RPMI7951 (cell line): Measurements from ENCODE around the gene GUCY1A2. TPM values are rescaled to one million over a fixed set of nuclear protein-coding genes. Genes with fewer than 3 reads are reported as not detected.

Experiments used
- DNase-seq: peaks from one replicate; pipeline ENCODE4 v3.0.0-alpha.2; 2012; ENCODE audit warnings: low read depth
- total RNA-seq: library from RNA; depleted of rRNA; stranded (reverse); fragments of >200 nt; shearing (Covaris generic); gene quantifications from 2 replicates; pipeline ENCODE4 v1.2.3, GENCODE V29; 2014

The GUCY1A2 gene
- total RNA-seq, 1 experiment from 2014 or later: 0.24 TPM

DNA sequence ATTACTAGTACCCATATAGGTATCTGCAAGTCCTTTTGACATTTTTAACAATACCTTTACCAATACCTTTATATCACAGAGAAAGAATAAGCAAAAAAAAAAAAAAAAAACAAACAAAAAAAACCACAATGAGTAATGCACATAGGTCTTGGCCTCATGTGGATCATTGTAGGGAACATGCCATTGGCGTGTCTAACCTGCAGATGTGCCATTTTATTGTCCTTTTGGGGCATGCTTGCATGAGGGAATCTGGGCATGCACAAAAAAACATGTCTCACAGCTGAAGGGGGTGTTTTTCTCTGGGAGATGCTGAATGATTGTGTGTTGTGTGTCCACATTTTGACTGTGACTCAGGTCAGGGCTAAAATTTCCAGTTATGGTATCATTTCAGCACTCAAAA lies 361.6 kb downstream of the GUCY1A2 start:
- peak; percentile 58 for DNase-seq

DNA sequence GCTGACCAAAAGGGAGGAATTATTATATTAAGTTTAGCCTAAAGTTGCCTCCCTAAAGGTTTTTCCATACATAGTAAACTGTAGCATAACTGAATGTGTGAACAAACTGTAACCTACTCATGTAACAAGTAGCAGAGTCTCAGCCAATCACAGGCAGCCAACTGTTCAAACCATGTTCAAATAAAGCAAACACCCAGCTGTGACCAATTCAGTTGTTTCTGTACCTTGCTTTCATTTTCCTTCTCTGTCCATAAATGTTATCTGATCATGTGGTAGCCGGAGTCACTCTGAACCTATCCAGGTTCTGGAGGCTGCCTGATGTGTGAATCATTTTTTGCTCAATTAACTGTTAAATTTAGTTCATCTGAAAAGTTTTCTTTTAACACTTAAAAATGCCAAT lies 373.5 kb downstream of the GUCY1A2 start:
- peak; percentile 62 for DNase-seq

DNA sequence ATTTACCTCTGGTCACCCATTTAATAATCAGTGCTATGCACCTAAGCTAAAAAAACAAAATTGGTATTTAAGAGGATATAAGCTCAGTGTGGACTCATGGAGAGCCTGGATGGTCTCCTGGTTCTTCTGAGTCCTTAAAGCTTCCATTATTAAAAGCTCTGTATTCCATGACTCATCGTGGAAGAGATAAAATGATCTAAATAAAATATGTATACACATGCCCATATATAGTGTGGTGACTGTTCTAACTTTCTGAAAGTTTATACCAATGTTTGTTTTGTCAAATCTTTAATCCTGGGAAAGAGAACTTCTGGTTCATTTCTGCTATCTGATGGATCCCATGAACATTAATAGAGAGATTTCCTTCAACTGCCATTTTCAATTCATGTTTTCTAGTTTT lies 375.9 kb downstream of the GUCY1A2 start:
- DNase-seq: no peak

DNA sequence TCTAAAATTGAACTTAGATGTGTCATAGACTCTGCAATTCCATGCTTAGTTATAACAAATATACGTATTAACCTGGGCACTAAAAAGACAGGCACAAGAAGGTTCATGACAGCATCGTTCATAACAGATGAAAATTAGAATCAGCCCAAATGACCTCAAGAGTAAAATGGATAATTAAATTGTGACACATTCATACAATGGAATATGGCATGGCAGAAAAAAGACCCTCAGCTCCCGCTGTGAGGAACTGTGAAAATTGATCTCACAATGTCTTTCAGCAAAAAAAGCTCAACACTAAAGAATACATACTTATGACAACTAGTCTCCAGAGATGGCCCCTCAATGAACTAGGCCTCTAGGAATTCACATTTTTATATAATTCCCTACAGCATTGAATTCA lies 386.0 kb downstream of the GUCY1A2 start:
- DNase-seq: no peak

DNA sequence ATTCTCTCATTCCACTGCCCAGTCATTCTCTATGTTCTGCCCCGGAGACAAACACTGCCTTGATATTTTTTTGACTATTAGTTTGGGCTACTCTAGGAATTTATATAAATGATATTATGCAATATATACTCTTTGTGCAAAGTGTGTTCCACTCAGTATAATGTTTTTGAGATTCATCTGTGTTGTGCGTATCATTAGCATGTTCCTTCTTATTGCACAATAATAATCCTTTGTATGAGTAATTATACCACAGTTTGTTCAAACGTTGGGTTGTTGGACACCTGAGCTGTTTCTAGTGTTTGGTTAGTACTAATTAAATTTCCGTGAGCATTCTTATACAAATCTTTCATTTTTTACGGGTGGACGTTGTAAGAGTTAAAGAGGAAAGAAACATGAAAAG lies 390.6 kb downstream of the GUCY1A2 start:
- DNase-seq: no peak

DNA sequence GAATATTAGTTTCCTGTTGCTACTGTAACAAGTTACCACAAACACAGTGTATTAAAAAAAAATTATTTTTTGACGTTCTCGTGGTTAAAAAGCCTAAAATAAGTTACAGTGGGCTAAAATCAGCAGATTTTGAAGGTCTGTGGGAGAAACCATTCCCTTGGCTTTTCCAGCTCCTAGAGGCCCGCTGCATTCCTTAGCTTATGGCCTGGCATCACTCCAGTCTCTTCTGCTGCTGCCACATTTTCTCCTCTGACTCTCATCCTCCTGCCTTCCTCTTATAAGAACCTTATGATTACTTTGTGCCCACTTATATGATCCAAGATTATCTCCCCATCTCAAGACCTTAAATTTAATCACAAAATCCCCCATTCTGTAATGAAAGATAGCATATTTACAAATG lies 392.7 kb downstream of the GUCY1A2 start:
- peak; percentile 22 for DNase-seq

DNA sequence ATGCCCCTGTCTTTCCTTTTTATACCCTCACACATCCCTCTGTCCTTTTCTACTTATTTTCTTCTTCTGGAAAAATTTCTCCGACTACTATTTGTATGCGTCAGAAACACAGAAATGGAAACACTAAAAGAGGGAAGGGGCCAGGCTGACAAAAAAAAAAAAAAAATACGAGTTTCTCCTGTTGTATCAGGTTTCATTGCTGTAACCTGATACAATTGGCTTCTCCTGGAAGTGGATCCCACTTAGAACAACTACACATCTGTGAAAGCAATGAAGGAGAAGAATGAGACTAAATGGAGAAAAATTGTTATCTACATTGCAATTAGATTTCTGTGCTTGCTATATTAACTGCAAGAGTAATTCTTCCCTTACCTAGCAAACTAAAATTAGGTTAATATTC lies 393.9 kb downstream of the GUCY1A2 start:
- peak; percentile 21 for DNase-seq
